ENCODE results near the gene C19orf53. TPM values are rescaled to one million over a fixed set of nuclear protein-coding genes. Genes with fewer than 3 reads are reported as not detected.

The C19orf53 gene
- total and polyA plus RNA-seq, 2 experiments from 2014 or later = 104 to 401 TPM

GRCh38 chr19:13784731-13785452 is 10.6 kb downstream of the C19orf53 start:
- Histone ChIP-seq H3K79me2 (replicated peaks; ENCODE audit: insufficient read depth) (no peaks in the 10 kb centered on the region), H3K4me3 (peak overlapping the region; percentile 25; the same call in 1 of the 2 replicates), H3F3A (replicated peaks; ENCODE audit: low read depth) (peaks cover 12% of the 10 kb centered on the region; the same call in 1 of the 2 replicates), H4K20me1 (replicated peaks; ENCODE audit: insufficient read depth) (no peaks in the 10 kb centered on the region), H3K9me2 (ENCODE audit: insufficient read depth) (no peaks in the 10 kb centered on the region), H3K4me1 (ENCODE audit: insufficient read depth) (peaks cover 3% of the 10 kb centered on the region; the same call in 1 of the 2 replicates), H2AFZ (peak overlapping the region; percentile 53), H3K27ac (ENCODE audit: low read depth) (peak overlapping the region; percentile 45; the same call in 1 of the 2 replicates), H3K36me3 (ENCODE audit: insufficient read depth) (no peaks in the 10 kb centered on the region), H3K4me2 (peak overlapping the region; percentile 68; the same call in 1 of the 2 replicates), H3K27me3 (ENCODE audit: insufficient read depth) (no peaks in the 10 kb centered on the region)
- Mint-ChIP-seq H3K4me3 (peak overlapping the region; percentile 12; the same call in 2 of the 3 replicates), H3K36me3 (ENCODE audit: low read depth) (peaks cover 3% of the 10 kb centered on the region; the same call in 2 of the 3 replicates), H3K4me1 (peaks cover 13% of the 10 kb centered on the region), H3K27ac (peak overlapping the region; percentile 86), H3K27me3 (ENCODE audit: insufficient read depth, low read depth, poor library complexity) (peaks cover 13% of the 10 kb centered on the region), H3K9me3 (no peaks in the 10 kb centered on the region)
- TF ChIP-seq NANOG (IDR thresholded peaks at IDR 0.05; ENCODE audit: borderline replicate concordance) (no peak), POLR2AphosphoS5 (IDR thresholded peaks at IDR 0.05; ENCODE audit: low read depth) (no peak), ZNF114 (CRISPR knock-in tag; IDR thresholded peaks at IDR 0.05) (no peak), STAT1 (IDR thresholded peaks at IDR 0.05; ENCODE audit: unreplicated experiment) (no peak), JUNB (IDR thresholded peaks at IDR 0.05; ENCODE audit: unreplicated experiment) (no peak), REST (IDR thresholded peaks at IDR 0.05; ENCODE audit: unreplicated experiment) (peak; percentile 13), CREB1 (CRISPR knock-in tag; IDR thresholded peaks at IDR 0.05; ENCODE audit: low read depth) (peak; percentile 45; the same call in 1 of the 2 replicates), CTCF (conservative IDR thresholded peaks at IDR 0.05; ENCODE audit: low read depth in 2 of 2) (peak; percentile 68 to 81)
- TF ChIP-seq, protein P1, sequence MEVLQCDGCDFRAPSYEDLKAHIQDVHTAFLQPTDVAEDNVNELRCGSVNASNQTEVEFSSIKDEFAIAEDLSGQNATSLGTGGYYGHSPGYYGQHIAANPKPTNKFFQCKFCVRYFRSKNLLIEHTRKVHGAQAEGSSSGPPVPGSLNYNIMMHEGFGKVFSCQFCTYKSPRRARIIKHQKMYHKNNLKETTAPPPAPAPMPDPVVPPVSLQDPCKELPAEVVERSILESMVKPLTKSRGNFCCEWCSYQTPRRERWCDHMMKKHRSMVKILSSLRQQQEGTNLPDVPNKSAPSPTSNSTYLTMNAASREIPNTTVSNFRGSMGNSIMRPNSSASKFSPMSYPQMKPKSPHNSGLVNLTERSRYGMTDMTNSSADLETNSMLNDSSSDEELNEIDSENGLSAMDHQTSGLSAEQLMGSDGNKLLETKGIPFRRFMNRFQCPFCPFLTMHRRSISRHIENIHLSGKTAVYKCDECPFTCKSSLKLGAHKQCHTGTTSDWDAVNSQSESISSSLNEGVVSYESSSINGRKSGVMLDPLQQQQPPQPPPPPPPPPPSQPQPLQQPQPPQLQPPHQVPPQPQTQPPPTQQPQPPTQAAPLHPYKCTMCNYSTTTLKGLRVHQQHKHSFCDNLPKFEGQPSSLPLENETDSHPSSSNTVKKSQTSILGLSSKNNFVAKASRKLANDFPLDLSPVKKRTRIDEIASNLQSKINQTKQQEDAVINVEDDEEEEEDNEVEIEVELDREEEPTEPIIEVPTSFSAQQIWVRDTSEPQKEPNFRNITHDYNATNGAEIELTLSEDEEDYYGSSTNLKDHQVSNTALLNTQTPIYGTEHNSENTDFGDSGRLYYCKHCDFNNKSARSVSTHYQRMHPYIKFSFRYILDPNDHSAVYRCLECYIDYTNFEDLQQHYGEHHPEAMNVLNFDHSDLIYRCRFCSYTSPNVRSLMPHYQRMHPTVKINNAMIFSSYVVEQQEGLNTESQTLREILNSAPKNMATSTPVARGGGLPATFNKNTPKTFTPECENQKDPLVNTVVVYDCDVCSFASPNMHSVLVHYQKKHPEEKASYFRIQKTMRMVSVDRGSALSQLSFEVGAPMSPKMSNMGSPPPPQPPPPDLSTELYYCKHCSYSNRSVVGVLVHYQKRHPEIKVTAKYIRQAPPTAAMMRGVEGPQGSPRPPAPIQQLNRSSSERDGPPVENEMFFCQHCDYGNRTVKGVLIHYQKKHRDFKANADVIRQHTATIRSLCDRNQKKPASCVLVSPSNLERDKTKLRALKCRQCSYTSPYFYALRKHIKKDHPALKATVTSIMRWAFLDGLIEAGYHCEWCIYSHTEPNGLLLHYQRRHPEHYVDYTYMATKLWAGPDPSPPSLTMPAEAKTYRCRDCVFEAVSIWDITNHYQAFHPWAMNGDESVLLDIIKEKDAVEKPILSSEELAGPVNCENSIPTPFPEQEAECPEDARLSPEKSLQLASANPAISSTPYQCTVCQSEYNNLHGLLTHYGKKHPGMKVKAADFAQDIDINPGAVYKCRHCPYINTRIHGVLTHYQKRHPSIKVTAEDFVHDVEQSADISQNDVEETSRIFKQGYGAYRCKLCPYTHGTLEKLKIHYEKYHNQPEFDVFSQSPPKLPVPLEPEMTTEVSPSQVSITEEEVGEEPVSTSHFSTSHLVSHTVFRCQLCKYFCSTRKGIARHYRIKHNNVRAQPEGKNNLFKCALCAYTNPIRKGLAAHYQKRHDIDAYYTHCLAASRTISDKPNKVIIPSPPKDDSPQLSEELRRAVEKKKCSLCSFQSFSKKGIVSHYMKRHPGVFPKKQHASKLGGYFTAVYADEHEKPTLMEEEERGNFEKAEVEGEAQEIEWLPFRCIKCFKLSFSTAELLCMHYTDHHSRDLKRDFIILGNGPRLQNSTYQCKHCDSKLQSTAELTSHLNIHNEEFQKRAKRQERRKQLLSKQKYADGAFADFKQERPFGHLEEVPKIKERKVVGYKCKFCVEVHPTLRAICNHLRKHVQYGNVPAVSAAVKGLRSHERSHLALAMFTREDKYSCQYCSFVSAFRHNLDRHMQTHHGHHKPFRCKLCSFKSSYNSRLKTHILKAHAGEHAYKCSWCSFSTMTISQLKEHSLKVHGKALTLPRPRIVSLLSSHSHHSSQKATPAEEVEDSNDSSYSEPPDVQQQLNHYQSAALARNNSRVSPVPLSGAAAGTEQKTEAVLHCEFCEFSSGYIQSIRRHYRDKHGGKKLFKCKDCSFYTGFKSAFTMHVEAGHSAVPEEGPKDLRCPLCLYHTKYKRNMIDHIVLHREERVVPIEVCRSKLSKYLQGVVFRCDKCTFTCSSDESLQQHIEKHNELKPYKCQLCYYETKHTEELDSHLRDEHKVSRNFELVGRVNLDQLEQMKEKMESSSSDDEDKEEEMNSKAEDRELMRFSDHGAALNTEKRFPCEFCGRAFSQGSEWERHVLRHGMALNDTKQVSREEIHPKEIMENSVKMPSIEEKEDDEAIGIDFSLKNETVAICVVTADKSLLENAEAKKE (CRISPR knock-in tag; IDR thresholded peaks at IDR 0.05) = no peak
- TF ChIP-seq, protein P2, sequence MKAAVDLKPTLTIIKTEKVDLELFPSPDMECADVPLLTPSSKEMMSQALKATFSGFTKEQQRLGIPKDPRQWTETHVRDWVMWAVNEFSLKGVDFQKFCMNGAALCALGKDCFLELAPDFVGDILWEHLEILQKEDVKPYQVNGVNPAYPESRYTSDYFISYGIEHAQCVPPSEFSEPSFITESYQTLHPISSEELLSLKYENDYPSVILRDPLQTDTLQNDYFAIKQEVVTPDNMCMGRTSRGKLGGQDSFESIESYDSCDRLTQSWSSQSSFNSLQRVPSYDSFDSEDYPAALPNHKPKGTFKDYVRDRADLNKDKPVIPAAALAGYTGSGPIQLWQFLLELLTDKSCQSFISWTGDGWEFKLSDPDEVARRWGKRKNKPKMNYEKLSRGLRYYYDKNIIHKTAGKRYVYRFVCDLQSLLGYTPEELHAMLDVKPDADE (IDR thresholded peaks at IDR 0.05) = no peak
- DNase-seq (ENCODE audit: low spot score) (peak; percentile 90), ATAC-seq (peak; percentile 89)

All from GM23338 (cell line).